HT-29 (cell line): ENCODE measurements around the gene FOXK2. TPM values are rescaled to one million over a fixed set of nuclear protein-coding genes. Genes with fewer than 3 reads are reported as not detected.

Experiments used
- DNase-seq: peaks from one replicate; pipeline ENCODE4 v3.0.0-alpha.2; 2015; ENCODE audit warnings: low spot score
- total RNA-seq: library from RNA; depleted of rRNA; stranded (reverse); fragments of >200 nt; shearing (Covaris generic); gene quantifications from 2 replicates; pipeline ENCODE4 v1.2.3, GENCODE V29; 2014; rRNA removed

FOXK2 gene
- 52.8 and 58.1 TPM in 2 replicates for total RNA-seq

DNA sequence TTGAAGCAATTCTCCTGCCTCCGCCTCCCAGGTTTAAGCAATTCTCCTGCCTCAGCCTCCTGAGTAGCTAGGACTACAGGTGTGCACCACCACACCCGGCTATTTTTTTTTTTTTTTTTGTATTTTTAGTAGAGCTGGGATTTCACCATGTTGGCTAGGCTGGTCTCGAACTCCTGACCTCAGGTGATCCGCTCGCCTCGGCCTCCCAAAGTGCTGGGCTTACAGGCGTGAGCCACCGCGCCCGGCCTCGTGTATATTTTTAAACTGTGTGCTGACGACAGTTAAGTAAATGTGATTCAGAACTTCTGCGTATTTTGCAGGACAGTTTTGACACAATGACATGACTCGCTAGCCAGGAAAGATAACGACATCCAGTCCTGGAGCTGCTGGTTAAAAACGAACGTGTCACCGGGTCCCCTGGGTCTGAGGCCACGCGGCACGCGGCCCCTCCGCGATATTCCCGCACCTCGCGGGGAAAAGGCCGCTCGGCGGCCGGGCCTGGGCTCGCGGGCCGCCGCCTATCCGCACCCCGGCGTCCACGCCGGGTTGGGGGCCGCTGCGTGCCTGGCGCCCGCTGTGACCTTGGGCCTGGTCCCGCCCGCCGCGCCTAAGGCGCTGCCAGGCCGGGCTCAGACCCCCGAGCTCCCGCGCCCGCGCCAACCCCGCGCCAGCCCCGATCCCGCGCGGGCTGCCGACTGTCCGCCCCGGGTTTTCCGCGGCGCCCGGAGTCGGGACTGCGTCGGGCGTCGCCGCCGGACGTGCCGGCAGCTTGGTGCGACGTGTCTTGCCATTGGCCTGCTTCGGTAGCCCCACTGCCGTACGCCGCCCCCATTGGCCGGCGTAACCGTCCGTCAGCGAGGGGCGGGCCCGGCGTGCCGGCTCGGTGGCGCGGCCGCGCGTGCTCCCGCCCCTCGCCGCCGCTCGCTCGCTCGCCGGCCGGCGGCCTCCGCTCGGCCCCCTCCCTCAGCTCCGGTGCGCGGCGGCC, at the start of gene FOXK2:
FOXK2 (plus strand) TSS at position 907 of the 985 bp plus-strand sequence. CDS start 157 bp downstream, outside the sequence.
- peak; percentile 93 for DNase-seq

DNA sequence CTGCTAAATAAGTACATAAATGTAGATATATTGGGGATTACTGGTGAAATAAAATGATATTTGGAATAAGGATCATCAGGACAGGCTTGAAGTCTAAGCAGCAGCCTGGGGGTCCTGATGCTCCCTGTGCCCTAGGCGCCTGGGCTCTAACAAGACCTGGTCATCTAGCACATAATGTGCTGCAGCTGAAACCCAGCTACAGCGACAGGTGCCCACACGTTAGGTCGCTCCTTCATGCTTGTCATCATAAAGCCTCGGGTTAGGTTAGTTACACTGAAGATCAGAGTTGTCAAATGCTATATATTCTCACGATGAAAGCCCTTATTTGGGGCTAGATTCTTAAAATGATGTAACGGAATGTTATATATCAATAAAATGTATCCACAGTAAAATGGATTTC, 49.5 kb upstream of the FOXK2 start:
- no peak for DNase-seq

DNA sequence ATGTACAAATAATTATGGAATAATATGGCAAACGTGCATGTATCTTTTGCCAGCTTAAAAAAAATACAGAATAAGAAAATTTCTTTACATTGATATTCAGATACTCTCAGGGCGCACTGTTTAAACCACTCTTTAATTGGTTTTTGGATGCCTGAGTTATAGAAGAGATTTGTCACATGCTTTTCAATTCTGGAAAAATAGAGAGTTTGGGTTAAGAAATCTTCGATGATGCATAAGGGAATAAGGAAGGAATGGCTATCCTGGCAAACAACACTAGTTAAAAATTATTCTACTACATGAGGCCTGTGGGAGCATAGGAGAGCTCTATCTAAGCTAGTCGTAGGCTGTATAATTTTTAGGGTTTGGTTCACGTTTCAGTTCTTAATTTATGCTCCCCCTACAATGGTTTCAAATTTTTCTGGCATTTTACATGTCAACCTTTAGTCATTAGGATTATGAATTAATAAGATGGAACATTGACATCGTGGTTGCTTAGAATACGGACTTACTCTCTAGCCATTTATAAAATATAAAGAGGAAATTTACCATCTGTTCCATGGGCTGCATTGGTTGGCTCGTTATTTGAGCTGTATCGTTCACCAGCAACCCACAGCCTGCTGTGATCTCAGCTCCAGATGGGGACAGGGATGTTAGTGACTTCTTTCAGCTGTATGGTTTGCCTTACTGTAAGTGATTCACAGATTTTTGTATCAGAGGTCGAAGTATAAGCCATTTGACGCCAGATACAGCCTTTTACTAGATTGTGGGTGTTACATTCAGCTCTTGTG, 45.1 kb upstream of the FOXK2 start:
- no peak for DNase-seq

DNA sequence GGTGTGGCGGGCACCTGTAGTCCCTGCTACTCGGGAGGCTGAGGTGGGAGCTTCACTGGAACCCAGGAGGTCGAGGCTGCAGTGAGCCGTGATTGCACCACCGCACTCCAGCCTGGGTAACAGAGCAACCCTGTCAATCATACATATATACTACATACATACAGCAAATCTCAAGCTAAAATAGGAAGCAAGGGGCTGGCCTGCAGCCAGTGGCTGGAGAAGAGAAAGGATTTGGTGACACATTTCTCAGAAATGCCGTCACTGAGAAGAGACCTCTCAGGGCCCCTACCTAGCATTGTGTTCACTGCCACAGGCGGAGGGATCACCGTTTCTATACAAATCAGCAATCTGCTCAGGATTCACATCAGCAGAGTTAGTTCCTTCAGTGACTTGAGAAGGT, 44.1 kb upstream of the FOXK2 start:
- DNase-seq = no peak

DNA sequence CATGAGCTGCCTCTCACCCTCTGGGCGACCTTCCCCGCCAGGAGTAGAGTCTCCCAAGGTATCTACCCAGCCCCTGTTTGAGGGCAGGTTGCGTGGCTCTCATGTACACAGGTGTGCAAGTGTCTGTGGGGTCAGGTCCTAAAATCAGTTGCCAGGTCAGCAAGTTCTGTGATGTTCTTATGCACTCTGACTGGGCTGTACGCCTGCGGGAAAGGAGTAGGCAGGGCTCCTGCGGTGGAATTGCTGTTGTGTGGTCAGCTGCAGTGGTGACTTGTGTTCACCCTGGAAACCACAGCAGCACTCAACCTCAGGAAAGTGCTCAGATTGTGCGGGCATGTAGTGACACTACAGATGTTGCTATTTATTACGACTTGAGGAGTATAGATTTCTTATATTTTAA, 41.6 kb upstream of the FOXK2 start:
- DNase-seq = no peak

DNA sequence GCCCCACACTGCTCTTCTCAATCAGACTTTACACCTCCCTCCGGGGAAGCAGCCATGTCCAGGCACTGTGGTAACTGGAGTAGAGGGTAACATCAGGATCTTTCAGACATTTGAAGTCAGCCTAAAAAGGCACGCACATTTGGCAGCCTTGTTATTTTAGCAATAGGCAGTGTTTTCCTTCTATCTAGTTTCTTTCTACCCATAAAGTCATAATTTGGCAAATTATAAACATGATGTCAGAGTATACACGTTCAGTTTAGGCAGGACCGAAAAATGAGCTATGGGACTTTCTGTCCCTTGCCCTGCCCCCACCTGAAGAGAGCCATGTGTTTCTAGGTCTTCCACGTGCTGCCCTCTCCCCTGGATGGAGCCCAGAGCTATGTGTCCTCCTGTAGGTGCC, 39.9 kb upstream of the FOXK2 start:
- no peak for DNase-seq

DNA sequence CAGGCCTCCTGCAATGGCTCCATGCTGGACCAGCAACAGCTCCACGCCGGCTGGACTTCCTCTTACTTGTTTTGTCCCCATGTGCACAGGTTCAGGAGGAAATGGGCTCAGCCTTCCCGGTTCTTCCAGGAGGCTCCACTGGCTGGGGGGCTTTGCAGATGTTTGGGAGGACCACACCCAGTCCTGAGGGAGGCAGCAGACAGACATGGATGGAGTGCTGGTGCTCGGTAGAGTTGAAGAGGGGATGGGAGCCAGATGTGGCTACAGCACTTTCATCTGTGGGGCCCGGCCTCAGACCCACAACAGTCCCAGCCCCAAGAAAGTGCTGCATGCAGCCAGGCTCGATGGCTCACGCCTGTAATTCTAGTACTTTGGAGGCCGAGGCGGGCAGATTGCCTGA, 39.2 kb upstream of the FOXK2 start:
- DNase-seq = no peak

DNA sequence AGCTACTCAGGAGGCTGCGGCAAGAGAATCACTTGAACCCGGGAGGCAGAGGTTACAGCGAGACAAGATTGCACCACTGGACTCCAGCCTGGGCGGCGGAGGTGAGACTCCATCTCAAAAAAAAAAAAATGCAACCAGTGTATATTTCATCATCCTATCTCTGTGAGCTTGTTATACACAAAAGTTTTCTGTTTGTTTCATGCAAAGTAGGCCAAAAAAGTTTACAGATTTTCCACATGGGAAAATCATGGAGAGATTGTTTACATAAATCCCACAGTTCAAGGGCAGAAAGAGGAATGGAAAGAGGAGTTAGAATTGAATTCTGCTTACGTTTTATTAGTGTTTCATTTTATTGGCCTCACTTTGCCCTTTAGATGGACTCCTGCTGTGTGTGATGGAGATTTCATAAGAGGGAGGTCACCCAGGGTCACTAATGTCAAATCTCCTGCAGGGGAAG, 36.3 kb upstream of the FOXK2 start:
- no peak for DNase-seq

DNA sequence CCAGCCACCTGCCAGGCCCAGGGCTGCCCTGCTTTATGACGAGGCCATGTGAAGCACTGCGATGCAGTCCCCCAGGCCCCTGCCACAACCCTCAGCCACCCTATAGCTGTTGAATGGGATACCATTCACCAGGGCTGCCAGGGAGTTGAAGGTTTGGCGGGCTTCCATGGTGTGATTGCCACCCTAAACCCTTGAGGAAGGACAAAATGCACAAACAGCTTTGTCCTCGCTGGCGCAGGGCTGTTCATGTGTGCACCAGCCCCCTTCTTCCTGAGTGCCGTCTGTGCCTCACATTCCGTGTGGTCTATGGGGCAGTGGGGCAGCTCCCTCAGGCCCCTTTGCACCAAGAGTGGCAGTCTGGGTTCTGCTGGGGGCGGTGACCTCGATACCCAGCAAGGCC, 35.7 kb upstream of the FOXK2 start:
- no peak for DNase-seq

DNA sequence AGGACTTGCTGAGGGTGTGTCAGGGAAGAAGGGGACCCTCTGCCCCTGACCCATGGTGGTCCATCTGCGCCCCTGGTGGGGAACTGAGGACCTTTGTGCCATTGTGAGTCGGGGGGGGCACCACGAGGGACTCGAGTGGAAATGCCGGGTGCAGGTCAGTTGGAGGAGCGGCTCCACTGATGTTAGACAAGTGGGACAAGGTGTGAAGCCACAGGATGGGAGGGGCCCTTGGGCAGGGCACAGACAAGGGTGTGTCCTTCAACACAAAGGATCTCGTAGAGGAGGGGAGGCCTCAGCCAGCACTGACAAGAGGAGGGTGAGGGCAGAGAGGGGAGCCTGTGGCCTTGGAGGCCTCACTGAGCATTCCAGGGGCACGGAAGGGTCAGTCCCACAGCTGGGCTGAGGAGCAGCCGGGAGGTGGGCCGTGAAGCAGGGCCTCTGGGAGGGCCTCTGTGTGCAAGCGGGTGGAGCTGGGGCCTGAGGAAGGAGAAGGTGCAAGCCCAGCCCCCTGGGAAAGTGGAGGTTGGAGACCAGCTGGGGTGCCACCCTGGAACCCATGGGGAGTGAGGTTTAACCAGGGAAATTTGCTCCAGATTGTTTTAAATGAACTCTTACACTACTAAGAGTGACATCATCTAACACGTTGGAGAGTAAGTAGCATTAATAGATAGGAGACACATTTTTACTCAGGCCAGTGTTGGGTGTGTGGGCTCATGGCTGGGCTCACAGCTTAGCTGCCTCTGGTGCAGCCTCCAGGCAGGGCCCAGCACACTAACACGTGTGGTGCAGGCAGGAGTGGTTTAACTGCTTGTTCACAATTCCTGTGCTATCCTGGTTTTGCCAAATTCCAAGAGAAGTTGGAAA, 33.1 kb upstream of the FOXK2 start:
- DNase-seq = no peak

DNA sequence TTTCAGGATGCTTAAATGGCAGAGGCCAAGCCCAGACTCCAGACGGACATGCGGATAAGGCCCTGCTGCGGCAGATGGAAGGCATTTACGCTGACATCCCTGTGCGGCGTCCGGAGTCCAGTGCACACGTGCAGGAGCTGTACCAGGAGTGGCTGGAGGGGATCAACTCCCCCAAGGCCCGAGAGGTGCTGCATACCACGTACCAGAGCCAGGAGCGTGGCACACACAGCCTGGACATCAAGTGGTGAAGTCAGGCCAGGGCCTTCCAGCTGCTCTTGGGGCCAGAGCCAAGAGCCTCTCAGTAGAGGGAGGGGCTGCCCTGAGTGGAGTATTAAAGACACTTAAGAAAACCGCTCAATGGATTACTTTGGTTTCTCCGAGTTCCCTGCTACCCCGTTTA, 31.6 kb upstream of the FOXK2 start:
- no peak for DNase-seq

DNA sequence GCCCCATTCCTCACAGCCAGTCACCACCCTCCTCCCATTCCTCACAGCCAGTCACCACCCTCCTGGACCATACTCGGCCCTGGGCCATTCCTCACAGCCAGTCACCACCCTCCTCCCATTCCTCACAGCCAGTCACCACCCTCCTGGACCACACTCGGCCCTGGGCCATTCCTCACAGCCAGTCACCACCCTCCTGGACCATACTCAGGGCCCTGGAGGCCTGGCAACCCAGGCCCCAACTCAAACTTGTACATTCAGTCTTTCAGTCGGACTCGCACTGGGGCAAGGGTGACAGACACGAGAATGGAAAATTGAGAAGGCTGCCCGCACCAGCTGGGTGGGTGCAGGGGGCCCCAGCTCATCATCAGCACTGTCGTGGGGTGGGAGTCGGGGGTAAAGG, 30.4 kb upstream of the FOXK2 start:
- peak; percentile 45 for DNase-seq

DNA sequence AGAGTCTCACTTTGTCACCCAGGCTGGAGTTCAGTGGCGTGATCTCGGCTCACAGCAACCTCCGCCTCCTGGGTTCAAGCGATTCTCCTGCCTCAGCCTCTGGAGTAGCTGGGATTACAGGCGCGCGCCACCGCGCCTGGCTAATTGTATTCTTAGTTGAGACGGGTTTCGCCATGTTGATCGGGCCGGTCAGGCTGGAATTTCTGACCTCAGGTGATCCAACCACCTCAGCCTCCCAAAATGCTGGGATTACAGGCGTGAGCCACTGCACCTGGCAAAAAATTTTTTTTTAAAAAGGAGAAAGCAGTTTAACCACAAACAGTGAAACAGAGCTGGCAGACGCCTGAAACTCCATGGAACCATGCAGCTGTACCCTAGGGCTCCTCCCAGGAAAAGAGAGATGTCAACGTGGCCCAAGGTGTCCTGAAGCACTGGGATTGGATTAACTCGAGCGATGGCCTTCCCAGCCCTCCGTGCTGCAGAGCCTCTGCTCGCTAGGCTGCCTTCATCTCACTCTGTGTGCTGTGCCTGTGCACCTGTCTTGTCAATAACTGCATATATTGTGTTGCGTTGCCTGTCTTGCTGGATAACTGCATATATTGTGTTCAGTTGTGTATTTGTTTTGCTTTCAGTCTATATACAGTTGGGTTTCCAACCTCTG, 29.6 kb upstream of the FOXK2 start:
- no peak for DNase-seq

DNA sequence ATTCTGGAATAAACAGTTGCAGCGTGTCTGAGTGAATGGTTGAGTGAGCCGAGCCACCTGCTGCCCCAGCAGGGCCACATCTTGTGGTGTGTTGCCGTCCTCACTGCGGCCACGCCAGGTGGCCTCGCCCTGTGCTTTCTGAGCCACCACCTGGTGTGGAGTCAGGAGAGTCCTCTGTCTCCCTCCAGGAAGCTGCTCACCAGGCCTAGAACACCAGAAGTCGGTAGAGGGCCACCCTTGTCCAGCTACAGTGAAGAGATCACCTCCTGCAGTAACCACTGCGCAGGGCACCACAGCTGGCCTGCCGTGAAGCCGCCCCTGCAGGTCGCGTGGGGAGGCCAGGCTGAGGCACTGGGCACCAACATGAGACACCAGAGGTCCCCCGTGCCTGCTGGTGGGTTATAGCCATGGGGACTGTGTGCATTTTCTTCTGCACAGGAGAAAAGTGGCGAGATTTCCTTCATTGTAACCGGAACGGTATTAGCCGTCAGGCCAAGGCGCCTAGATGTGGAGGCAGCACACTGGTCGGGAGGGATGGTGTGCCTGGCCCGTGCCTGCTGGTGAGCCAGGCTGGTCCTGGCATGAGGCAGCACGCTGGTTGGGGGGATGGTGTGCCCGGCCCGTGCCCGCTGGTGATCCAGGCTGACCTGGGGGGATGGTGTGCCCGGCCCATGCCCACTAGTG, 28.9 kb upstream of the FOXK2 start:
- no peak for DNase-seq

DNA sequence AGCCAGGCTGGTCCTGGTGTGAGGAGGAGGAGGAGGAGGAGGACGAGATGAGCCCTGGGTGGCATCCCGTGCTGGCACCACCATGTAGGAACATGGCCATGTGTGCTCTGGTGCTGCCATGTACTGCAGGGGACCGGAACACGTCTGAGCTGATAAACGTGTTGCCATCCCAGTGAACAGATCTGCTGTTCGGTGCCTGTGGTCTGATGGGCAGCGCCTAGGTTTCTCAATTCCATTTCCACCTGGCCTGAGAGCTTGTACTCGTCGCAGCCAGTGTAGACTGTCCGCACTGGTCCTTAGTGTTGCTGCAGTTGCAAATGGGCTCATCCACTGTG, 28.4 kb upstream of the FOXK2 start:
- no peak for DNase-seq

DNA sequence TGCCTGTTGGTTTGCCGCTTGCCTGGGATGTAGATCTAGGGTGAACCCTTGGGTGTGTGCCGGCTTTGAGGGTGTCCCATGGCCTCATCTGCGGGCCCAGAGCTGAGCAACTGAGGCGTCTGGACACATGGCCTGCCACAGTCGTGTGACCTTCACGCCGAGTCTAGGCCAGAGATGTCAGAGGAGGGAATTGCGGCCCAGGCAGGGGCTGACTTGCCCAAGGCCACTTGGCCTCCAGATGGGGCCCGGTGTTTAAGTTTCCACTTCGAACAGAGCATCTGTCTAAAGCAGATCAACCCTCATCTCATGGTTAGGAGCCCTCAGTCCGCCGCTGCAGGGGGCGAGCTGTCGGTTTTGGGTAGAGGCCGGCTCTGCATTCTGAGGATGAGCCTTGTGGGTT, 28.0 kb upstream of the FOXK2 start:
- DNase-seq = no peak

DNA sequence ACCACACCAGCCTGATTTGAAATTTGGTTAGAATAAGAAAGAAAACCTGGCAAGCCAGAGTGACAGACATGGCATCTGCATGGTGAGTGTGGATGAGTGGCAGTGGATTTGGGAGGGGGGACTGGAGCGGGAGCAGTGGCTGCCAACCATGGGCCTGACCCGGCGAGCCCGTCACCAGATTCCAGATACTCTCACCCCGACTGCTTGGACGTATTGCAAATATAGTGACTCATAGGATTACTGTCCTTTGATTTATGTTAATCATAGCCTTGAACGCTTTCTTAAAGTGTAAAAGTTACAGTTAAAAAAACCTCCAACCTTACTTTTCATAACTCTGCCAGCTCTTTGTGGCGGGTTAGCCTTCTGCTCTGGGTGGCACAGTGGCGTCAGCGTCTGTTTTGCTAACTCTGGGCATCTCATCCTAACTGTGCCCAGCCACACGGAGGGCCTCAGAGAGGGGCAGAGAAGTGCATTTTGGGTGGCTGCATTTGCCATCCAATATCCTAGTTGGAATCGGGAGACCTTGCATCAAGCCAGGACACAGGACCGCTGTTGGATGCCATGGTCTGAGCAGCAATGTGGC, 26.8 kb upstream of the FOXK2 start:
- no peak for DNase-seq

DNA sequence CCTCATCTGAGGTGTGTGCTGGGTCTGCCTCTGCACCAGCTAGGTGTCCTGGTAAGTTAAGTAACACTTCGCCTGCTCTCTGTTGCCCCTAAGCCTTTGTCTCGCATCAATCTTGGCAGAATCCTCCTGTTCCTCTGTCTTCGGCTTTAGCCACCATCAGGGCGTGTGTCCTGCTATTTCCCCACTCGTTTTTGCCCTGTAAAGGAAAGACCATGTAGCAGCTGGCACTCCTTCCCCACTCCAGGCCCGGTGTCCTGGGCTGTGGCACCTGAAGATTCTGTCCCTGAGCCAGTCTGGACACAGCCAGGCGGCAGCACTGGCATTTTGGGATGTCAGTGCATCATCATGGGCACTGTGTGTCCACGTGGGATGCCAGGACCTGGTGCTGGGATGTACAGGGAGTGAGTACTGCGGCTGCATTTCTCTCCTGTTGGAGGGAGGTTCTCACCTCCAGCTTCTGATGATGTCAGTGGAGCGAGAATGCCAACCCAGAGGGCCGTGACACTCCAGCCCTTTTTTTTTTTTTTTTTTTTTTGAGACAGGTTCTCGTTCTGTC, 26.2 kb upstream of the FOXK2 start:
- no peak for DNase-seq

DNA sequence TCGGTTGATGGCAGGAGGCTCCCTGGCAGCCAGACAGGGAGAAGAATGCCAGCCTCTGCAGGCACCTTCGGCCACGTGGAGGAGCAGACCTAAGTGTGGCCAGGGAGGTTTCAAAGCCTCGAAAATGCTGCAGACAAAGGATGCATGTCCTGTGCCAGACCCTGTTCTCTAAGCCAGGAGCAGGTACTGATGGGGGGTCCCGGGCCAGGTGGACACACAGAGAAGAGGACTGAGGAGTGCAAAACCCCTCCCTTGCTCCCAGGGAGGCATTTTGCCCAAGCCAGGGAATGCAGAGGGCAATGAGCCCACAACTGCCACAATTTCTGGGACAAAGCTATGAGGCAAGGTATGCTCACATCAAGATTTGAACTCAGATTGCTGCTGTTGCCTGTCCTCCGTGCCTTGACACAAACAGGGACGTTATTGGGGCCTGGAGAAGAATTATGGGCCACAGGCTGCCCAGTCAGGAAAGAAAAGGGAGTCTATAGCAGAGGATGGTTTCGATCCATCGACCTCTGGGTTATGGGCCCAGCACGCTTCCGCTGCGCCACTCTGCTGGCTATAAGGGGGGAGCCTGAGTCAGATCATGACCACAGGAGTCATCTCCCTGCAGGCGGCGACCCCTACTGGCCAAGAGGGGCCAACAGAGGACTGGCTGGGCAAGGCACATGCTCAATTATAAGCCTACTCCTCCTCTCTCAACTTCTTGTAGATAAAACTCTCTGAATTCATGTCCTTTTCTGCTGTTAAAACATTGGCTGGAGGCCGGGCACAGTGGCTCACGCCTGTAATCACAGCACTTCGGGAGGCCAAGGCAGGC, 25.1 kb upstream of the FOXK2 start:
- DNase-seq = peak; percentile 93
